ENCODE results near the gene WNT5A.

GRCh38 chr3:55489798-55490132 lies 2.7 kb upstream of the WNT5A start:
- TF ChIP-seq CTCF (IDR thresholded peaks at IDR 0.05; ENCODE audit: poor library complexity, severe bottlenecking) = no peak
- TF ChIP-seq REST (IDR thresholded peaks at IDR 0.05; ENCODE audit: borderline replicate concordance) = no peak
- no peak for TF ChIP-seq RAD21 (conservative IDR thresholded peaks at IDR 0.05)
- TF ChIP-seq SMC3 (conservative IDR thresholded peaks at IDR 0.05; ENCODE audit: poor library complexity) = no peak
- TF ChIP-seq POLR2AphosphoS5 (IDR thresholded peaks at IDR 0.05) = no peak
- TF ChIP-seq EZH2 (IDR thresholded peaks at IDR 0.05; ENCODE audit: borderline replicate concordance, insufficient read depth, low read length, poor library complexity, severe bottlenecking) = no peak
- TF ChIP-seq EP300 (conservative IDR thresholded peaks at IDR 0.05; ENCODE audit: poor library complexity, severe bottlenecking) = no peak
- no peak for TF ChIP-seq MXI1 (conservative IDR thresholded peaks at IDR 0.05; ENCODE audit: poor library complexity, severe bottlenecking)
